ENCODE results near the gene HTR3D.
"Not testable (repeated sequence)": the region's sequence is repeated elsewhere in the genome, so short reads cannot be mapped to it uniquely, and the experiment has no call there.

HTR3D gene

DNA sequence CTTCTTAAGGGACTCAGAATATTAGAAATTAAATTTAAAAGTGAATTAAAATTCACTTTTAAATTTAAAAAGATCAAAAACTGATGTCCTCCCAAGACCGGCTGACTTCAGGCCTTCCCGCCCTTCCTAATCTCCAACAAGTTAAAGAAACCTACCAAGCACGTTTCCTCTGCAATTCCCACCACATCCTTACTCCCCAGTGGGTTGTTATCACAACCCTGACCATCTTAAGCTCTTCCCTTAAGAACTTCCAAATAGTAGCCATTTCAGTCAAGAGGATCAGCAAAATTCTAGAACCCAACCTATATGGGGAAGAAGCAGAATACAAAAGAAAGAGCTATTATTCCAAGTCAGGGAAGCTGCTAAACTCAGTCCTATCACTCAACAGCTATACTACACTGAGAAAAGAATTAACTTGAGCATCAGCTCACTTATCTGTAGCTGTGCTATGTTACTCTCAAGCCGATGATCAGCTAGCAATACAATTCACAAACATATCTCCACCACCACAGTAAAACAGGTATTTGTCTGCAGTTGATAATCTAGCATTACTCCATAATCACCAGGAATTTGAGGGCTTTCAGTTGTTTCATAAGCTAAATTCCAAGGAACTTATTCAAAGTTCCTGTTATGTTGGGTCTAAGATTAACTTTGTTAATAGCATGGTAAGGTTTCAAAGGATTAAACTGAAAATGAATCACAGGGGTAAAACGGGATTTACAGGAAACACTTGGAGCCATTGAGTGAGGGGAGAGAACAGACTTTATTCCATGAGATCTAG lies 28.2 kb upstream of the HTR3D start:
- H3K9ac ChIP-seq (ENCODE audit: low read length): no peak overlapping the region
- no peaks in the 10 kb centered on the region for H3K27me3 ChIP-seq (ENCODE audit: control insufficient read depth in 1 of 2, insufficient read depth in 2 of 2, low read length in 2 of 2)
- H3K4me3 ChIP-seq (ENCODE audit: low read depth in 1 of 2, low read length in 2 of 2): no peak overlapping the region
- H3K36me3 ChIP-seq (ENCODE audit: insufficient read depth, low read length): peaks cover 6% of the 10 kb centered on the region
- H3K4me1 ChIP-seq (ENCODE audit: insufficient read depth, low read length): peaks cover 7% of the 10 kb centered on the region
- H3K9me3 ChIP-seq (ENCODE audit: low read length): no peaks in the 10 kb centered on the region
- H3K27ac ChIP-seq (ENCODE audit: low read depth, low read length): no peak overlapping the region

DNA sequence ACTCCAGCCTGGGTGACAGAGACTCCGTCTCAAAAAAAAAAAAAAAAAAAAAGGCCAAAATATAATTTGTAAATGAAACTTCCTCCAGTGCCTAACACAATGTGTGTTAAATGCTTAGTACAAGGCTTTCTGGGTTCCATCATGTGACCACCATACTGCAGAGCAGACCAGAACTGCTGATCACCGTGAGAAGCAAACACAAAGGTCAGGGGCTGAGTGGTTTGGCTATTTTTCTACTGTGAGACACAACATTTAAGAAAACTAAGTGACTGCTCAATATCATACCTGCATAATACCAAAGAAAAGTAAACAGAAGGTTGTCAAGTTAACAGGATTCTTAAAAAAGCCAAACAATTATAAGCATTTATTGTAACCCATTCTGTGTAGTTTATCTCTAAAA lies 27.1 kb upstream of the HTR3D start:
- Histone ChIP-seq H3K9ac (ENCODE audit: low read length) (no peak overlapping the region), H3K36me3 (ENCODE audit: insufficient read depth, low read length) (peaks cover 6% of the 10 kb centered on the region), H3K4me3 (ENCODE audit: low read depth in 1 of 2, low read length in 2 of 2) (no peak overlapping the region), H3K4me1 (ENCODE audit: insufficient read depth, low read length) (peaks cover 7% of the 10 kb centered on the region), H3K9me3 (ENCODE audit: low read length) (no peaks in the 10 kb centered on the region), H3K27ac (ENCODE audit: low read depth, low read length) (no peak overlapping the region), H3K27me3 (ENCODE audit: control insufficient read depth in 1 of 2, insufficient read depth in 2 of 2, low read length in 2 of 2) (no peaks in the 10 kb centered on the region)

DNA sequence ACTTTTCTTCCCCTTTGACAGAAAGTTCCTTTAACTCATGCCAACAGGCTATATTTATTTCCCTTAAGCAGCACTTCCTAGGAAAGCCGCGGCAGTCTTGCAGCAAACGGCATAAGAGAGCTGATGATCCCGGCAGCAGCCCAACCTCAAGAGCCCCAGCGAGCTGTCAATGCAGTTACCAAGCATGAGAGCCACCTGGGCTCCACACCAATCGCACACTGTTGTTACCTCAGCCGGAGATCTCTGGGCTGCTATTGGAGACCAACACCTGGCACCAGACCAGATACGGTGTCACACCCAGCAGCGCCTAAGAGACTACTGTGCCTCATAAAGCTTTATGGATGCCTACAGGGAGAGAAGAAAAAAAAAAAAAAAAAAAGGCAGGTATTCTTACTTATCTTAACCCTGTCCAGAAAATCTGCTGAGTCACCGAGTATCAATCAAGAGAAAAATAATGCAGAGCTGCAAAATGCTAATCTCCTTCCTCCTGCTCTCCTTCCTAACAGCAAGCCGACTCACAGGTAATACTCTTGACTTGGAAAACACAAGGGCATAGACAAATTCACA lies 25.5 kb upstream of the HTR3D start:
- Histone ChIP-seq H3K9me3 (ENCODE audit: low read length) (no peaks in the 10 kb centered on the region), H3K27ac (ENCODE audit: low read depth, low read length) (peak overlapping the region; percentile 44), H3K4me1 (ENCODE audit: insufficient read depth, low read length) (peaks cover 7% of the 10 kb centered on the region), H3K27me3 (ENCODE audit: control insufficient read depth in 1 of 2, insufficient read depth in 2 of 2, low read length in 2 of 2) (no peaks in the 10 kb centered on the region), H3K36me3 (ENCODE audit: insufficient read depth, low read length) (peaks cover 7% of the 10 kb centered on the region), H3K9ac (ENCODE audit: low read length) (no peak overlapping the region), H3K4me3 (ENCODE audit: low read depth in 1 of 2, low read length in 2 of 2) (no peak overlapping the region)

DNA sequence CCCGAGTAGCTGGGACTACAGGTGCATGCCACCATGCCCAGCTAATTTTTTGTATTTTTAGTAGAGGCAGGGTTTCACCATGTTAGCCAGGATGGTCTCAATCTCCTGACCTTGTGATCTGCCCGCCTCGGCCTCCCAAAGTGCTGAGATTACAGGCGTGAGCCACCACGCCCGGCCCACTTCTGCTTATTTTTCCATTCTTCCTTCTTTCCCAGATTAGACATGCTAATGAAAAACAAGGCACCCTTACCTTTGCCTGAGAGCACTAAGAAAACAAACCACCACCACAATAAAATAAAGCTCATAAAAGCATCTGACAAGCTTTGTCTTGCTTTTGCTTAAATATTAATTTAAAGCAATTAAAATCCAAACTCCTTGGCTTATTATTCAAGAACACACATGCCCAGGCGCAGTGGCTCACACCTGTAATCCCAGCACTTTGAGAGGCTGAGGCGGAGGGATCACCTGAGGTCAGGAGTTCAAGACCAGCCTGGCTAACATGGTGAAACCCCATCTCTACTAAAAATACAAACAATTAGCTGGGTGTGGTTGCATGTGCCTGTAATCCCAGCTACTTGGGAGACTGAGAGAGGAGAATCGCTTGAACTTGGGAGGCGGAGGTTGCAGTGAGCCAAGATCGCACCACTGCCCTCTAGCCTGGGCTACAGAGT lies 24.3 kb upstream of the HTR3D start:
- peaks cover 11% of the 10 kb centered on the region for H3K36me3 ChIP-seq (ENCODE audit: insufficient read depth, low read length)
- H3K4me1 ChIP-seq (ENCODE audit: insufficient read depth, low read length); H3K27ac ChIP-seq (ENCODE audit: low read depth, low read length); H3K9me3 ChIP-seq (ENCODE audit: low read length); H3K4me3 ChIP-seq (ENCODE audit: low read depth in 1 of 2, low read length in 2 of 2); H3K9ac ChIP-seq (ENCODE audit: low read length); H3K27me3 ChIP-seq (ENCODE audit: control insufficient read depth in 1 of 2, insufficient read depth in 2 of 2, low read length in 2 of 2): not testable (repeated sequence)

DNA sequence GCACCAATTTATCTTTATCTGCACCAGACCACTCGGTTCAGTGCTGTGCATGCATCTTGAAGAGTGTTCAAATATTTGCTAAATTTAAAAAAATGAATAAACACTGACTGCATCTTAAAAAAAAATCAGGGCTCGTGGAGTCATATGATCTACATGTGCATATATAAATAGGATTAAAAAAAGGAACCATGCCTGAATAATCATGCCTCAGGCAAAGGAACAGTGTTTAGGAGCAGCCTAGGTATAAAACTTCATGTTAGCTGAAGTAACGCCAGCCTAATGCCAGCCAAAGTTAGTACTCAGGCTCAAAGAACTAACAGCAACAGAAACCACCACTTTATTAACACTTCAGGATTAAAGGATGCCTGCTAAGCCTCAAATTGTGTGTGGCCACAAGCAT lies 23.4 kb upstream of the HTR3D start:
- no peak overlapping the region for H3K4me3 ChIP-seq (ENCODE audit: low read depth in 1 of 2, low read length in 2 of 2)
- H3K9me3 ChIP-seq (ENCODE audit: low read length): no peaks in the 10 kb centered on the region
- H3K36me3 ChIP-seq (ENCODE audit: insufficient read depth, low read length): peaks cover 11% of the 10 kb centered on the region
- H3K9ac ChIP-seq (ENCODE audit: low read length): no peak overlapping the region
- H3K27me3 ChIP-seq (ENCODE audit: control insufficient read depth in 1 of 2, insufficient read depth in 2 of 2, low read length in 2 of 2): no peaks in the 10 kb centered on the region
- H3K27ac ChIP-seq (ENCODE audit: low read depth, low read length): no peak overlapping the region
- H3K4me1 ChIP-seq (ENCODE audit: insufficient read depth, low read length): peaks cover 7% of the 10 kb centered on the region

DNA sequence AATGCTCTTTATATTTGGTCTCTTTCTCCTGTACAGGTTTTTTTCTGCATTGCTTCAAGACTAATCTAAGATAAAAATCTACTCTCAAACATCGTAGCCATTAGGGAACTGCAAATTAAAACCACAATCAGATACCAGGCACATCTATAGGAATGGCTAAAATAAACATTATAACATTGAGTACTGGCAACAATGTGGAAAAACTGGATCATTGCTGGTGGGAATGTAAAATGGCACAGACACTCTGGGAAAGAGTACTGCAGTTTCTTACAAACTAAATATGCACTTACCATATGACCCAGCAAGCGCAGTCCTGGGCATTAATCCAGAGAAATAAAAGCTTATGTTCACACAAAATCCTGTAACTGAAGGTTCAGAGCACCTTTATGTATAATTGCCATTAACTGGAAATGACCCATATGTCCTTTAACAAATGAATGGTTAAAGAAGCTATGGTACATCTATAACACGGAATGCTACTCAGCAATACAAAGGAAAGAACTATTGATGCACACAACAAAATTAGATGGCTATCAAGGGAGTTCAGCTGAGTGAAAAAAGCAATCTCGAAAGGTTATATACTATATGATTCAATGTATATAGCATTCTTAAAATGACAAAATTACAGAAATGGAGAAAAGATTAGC lies 20.2 kb upstream of the HTR3D start:
- no peak overlapping the region for H3K4me3 ChIP-seq (ENCODE audit: low read depth in 1 of 2, low read length in 2 of 2)
- no peak overlapping the region for H3K9ac ChIP-seq (ENCODE audit: low read length)
- H3K4me1 ChIP-seq (ENCODE audit: insufficient read depth, low read length): peaks cover 5% of the 10 kb centered on the region
- H3K27me3 ChIP-seq (ENCODE audit: control insufficient read depth in 1 of 2, insufficient read depth in 2 of 2, low read length in 2 of 2): no peaks in the 10 kb centered on the region
- H3K27ac ChIP-seq (ENCODE audit: low read depth, low read length): no peak overlapping the region
- H3K9me3 ChIP-seq (ENCODE audit: low read length): no peaks in the 10 kb centered on the region
- H3K36me3 ChIP-seq (ENCODE audit: insufficient read depth, low read length): peaks cover 10% of the 10 kb centered on the region

DNA sequence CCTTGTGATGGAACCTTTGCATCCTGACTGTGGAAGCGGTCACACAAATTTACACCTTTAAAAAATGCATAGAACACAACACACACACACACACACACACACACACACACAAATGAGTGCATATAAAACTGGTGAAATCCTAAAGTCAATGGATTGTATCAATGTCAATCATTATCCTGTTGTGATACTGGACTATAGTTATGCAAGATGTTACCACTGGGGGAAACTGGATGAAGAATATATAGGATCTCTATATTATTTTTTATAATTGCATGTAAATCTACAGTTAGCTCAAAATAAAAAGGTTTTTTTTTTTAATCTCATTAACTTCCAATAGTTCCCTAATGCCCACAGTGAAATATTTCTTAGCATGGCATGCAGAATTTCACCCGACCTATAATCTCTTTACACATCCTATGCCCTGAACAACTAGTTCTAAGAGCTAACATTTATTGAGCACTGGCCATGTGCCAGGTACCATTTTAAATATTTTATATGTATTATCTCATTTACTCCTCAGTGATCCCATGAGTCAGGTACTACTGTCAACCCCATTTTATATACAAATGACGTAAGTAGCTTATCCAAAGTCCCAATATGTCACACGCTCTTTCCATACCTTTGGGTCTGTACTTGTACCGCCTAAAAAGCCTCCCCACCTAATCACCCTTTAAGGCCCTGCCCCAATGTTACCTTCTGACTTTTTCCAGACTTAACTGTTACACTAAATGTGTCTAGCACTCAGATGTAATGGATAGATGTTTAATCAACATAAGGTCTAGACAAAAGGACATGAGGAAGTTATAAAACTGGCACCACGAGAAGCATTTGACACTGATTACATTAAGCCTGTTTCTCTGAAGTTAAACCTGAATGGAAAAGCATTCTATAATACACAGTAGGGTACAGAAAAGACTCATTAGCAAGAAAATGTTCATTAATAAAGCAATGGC lies 19.3 kb upstream of the HTR3D start:
- Histone ChIP-seq H3K4me1 (ENCODE audit: insufficient read depth, low read length) (peaks cover 13% of the 10 kb centered on the region), H3K9ac (ENCODE audit: low read length) (no peak overlapping the region), H3K36me3 (ENCODE audit: insufficient read depth, low read length) (peaks cover 10% of the 10 kb centered on the region), H3K9me3 (ENCODE audit: low read length) (no peaks in the 10 kb centered on the region), H3K4me3 (ENCODE audit: low read depth in 1 of 2, low read length in 2 of 2) (no peak overlapping the region), H3K27ac (ENCODE audit: low read depth, low read length) (no peak overlapping the region), H3K27me3 (ENCODE audit: control insufficient read depth in 1 of 2, insufficient read depth in 2 of 2, low read length in 2 of 2) (no peaks in the 10 kb centered on the region)

DNA sequence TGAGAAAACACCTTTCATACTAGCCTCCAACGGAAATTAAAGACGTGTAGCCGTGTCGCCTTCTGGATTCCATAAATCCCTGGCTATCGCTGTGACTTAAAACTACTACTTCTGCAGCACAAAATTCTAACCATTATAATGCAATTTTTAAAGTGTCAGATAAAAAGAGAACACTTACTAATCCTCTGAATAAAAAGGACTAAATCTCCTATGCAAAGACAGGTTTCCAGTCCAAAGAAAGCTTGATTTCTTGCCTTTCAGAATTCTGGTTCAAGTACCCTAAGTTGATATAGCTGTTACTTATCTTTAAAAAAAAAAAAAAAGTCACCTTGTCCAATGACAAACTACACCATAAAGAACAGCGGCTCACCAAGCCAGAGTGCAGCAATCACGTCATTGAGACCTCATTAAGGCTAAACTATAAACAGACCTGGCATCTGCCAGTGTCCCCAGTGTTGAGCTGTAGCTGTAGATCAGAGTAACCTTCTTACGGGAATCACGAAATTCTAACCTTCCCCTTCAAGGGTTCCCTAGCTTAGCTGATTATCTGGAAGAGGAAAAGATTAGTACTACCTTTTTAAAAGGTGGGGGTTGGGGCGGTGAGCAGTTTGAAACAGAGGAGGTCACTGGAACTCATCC lies 16.0 kb upstream of the HTR3D start:
- H3K27me3 ChIP-seq (ENCODE audit: control insufficient read depth in 1 of 2, insufficient read depth in 2 of 2, low read length in 2 of 2): no peaks in the 10 kb centered on the region

DNA sequence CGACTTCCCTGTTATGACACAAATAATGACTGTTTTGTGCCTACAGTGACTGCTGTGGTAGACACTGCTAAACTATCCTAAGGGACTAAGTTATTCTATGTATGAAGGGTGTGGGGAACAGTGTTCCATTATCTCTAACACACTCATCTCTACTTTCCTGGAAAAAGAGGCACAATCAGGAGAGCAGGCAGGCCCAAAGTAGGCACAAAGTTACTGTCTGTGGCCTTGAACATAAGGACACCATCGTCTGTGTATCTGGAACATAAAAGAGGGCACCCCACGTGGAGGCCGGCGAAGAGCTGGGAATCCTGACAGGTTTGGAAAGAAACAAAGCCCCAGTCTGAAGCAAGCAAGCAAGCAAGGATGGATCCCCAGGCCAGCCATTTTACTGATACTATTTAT lies 15.4 kb upstream of the HTR3D start:
- no peak overlapping the region for H3K27ac ChIP-seq (ENCODE audit: low read depth, low read length)
- no peaks in the 10 kb centered on the region for H3K9me3 ChIP-seq (ENCODE audit: low read length)
- H3K4me1 ChIP-seq (ENCODE audit: insufficient read depth, low read length): peaks cover 13% of the 10 kb centered on the region
- peak overlapping the region in 1 of 2 donors; percentile 98 for H3K4me3 ChIP-seq (ENCODE audit: low read depth in 1 of 2, low read length in 2 of 2)
- peaks cover 7% of the 10 kb centered on the region for H3K36me3 ChIP-seq (ENCODE audit: insufficient read depth, low read length)
- H3K9ac ChIP-seq (ENCODE audit: low read length): no peak overlapping the region
- no peaks in the 10 kb centered on the region for H3K27me3 ChIP-seq (ENCODE audit: control insufficient read depth in 1 of 2, insufficient read depth in 2 of 2, low read length in 2 of 2)

More for the DNA sequence above, 16.0 kb upstream of the HTR3D start:
- Histone ChIP-seq H3K9me3 (ENCODE audit: low read length) (no peaks in the 10 kb centered on the region), H3K4me3 (ENCODE audit: low read depth in 1 of 2, low read length in 2 of 2) (no peak overlapping the region), H3K36me3 (ENCODE audit: insufficient read depth, low read length) (peaks cover 10% of the 10 kb centered on the region), H3K27ac (ENCODE audit: low read depth, low read length) (no peak overlapping the region), H3K4me1 (ENCODE audit: insufficient read depth, low read length) (peaks cover 13% of the 10 kb centered on the region), H3K9ac (ENCODE audit: low read length) (no peak overlapping the region)

DNA sequence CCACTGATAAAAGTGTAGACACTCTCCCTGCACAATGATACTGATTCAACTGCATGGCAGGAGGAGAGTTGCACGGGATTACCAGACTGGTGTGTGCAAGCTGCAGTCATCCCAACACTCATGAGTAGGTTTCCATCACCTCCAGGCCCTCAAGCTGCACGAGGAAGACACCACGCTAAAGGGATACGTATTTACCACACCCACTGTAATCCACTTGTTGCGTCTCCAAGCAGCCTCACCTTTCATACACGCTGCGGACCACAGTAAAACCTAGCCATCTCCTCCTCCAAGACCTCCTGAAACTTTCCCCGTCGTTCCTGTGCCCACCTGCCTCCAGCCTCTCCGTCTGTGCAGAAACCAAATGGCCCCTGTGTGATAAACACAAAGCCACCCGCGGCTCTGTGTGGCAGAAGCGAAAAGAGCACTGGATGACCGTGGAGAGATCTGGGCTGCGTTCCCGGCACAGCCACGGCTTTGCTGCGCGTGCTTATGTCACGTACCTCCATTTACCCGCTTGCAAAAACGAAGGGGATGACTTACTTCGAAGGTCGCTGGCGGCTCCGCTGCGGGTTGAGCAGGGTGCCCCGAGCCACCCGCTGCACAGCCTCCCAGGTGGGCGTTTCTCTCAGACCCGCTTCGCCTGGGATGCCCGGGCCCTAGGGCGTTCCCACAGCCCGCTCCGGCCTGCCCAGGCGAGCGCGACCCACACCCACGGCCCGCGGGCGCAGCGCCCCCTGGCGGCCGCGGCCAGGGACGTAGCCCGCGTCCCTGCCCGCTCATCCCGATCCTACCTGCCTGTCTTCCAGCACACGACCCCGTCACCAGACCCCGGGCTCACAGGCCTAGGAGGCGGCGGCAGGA lies 14.5 kb upstream of the HTR3D start:
- Histone ChIP-seq H3K4me1 (ENCODE audit: insufficient read depth, low read length) (peaks cover 13% of the 10 kb centered on the region), H3K36me3 (ENCODE audit: insufficient read depth, low read length) (peaks cover 5% of the 10 kb centered on the region), H3K9ac (ENCODE audit: low read length) (peak overlapping the region; percentile 19), H3K4me3 (ENCODE audit: low read depth in 1 of 2, low read length in 2 of 2) (peak overlapping the region; percentile 90 to 98), H3K9me3 (ENCODE audit: low read length) (no peaks in the 10 kb centered on the region), H3K27me3 (ENCODE audit: control insufficient read depth in 1 of 2, insufficient read depth in 2 of 2, low read length in 2 of 2) (no peaks in the 10 kb centered on the region), H3K27ac (ENCODE audit: low read depth, low read length) (peak overlapping the region; percentile 81)
